ENCODE measurements around the gene TSPOAP1.

The TSPOAP1 gene

GRCh38 chr17:58329810-58330537 lies 1.4 kb upstream of the TSPOAP1 start:
- Histone ChIP-seq H3K27me3 (ENCODE audit: control insufficient read depth in 1 of 2, insufficient read depth in 1 of 2, low read length in 2 of 2) (peaks cover 34 to 48% of the 10 kb centered on the region in 2 experiments), H3K79me1 (replicated peaks; ENCODE audit: low read length, poor library complexity, severe bottlenecking) (no peaks in the 10 kb centered on the region), H3K9ac (ENCODE audit: low read length) (no peak overlapping the region), H3K36me3 (ENCODE audit: control insufficient read depth in 1 of 2, insufficient read depth in 2 of 2, low read depth in 1 of 2, low read length in 2 of 2) (no peaks in the 10 kb centered on the region), H3K4me3 (ENCODE audit: insufficient read depth in 1 of 2, low read depth in 1 of 2, low read length in 2 of 2) (no peak overlapping the region), H2AK5ac (ENCODE audit: low read length, severe bottlenecking) (no peak overlapping the region), H3K4me2 (ENCODE audit: low read length, poor library complexity, severe bottlenecking) (no peak overlapping the region), H3K4ac (ENCODE audit: low read depth in 1 of 2, low read length in 2 of 2) (no peak overlapping the region), H4K91ac (ENCODE audit: low read length) (no peak overlapping the region), H2BK5ac (ENCODE audit: low read depth, low read length, poor library complexity, severe bottlenecking) (no peak overlapping the region), H2BK120ac (ENCODE audit: low read depth, low read length) (no peak overlapping the region), H2BK15ac (ENCODE audit: low read depth, poor library complexity, severe bottlenecking) (no peak overlapping the region), H4K8ac (ENCODE audit: low read length) (no peak overlapping the region), H3K27ac (ENCODE audit: low read length, poor library complexity, severe bottlenecking) (no peak overlapping the region), H2AFZ (ENCODE audit: low read depth, low read length) (no peak overlapping the region), H3K14ac (ENCODE audit: low read length in 2 of 2) (no peak overlapping the region), H3K9me3 (ENCODE audit: control insufficient read depth, low read length) (no peaks in the 10 kb centered on the region), H2BK12ac (ENCODE audit: low read length in 2 of 2) (no peak overlapping the region), H3K4me1 (ENCODE audit: control insufficient read depth, insufficient read depth, low read depth, low read length) (peaks cover 8% of the 10 kb centered on the region), H3K18ac (ENCODE audit: low read depth in 1 of 2, low read length in 2 of 2) (no peak overlapping the region), H3K23ac (ENCODE audit: low read length in 2 of 2) (no peak overlapping the region)
- DNase-seq, result no peak
- WGBS, result 89% methylated on average over 3 of the region's 4 CpGs

- H2BK5ac ChIP-seq (ENCODE audit: low read depth, low read length, poor library complexity, severe bottlenecking), result no peak overlapping the region
- H2BK12ac ChIP-seq (ENCODE audit: low read length in 2 of 2), result no peak overlapping the region
- no peaks in the 10 kb centered on the region for H3K9me3 ChIP-seq (ENCODE audit: control insufficient read depth, low read length)
- no peak overlapping the region for H2AFZ ChIP-seq (ENCODE audit: low read depth, low read length)
- no peak overlapping the region for H2BK15ac ChIP-seq (ENCODE audit: low read depth, poor library complexity, severe bottlenecking)
- no peak overlapping the region for H3K4ac ChIP-seq (ENCODE audit: low read depth in 1 of 2, low read length in 2 of 2)
- 69% methylated on average over 16 of the region's 16 CpGs for WGBS
- no peak overlapping the region for H4K91ac ChIP-seq (ENCODE audit: low read length)
- no peak overlapping the region for H2AK5ac ChIP-seq (ENCODE audit: low read length, severe bottlenecking)
- no peaks in the 10 kb centered on the region for H3K79me1 ChIP-seq (replicated peaks; ENCODE audit: low read length, poor library complexity, severe bottlenecking)
- H3K36me3 ChIP-seq (ENCODE audit: control insufficient read depth in 1 of 2, insufficient read depth in 2 of 2, low read depth in 1 of 2, low read length in 2 of 2), result no peaks in the 10 kb centered on the region
- H3K4me2 ChIP-seq (ENCODE audit: low read length, poor library complexity, severe bottlenecking), result no peak overlapping the region
- DNase-seq, result no peak
- H3K4me1 ChIP-seq (ENCODE audit: control insufficient read depth, insufficient read depth, low read depth, low read length), result peaks cover 12% of the 10 kb centered on the region
- H3K27me3 ChIP-seq (ENCODE audit: control insufficient read depth in 1 of 2, insufficient read depth in 1 of 2, low read length in 2 of 2), result peaks cover 37 to 56% of the 10 kb centered on the region in 2 experiments
- no peak overlapping the region for H3K14ac ChIP-seq (ENCODE audit: low read length in 2 of 2)
- no peak overlapping the region for H2BK120ac ChIP-seq (ENCODE audit: low read depth, low read length)
- H4K8ac ChIP-seq (ENCODE audit: low read length), result no peak overlapping the region
- no peak overlapping the region for H3K23ac ChIP-seq (ENCODE audit: low read length in 2 of 2)
- H3K4me3 ChIP-seq (ENCODE audit: insufficient read depth in 1 of 2, low read depth in 1 of 2, low read length in 2 of 2), result no peak overlapping the region
- no peak overlapping the region for H3K27ac ChIP-seq (ENCODE audit: low read length, poor library complexity, severe bottlenecking)
- no peak overlapping the region for H3K18ac ChIP-seq (ENCODE audit: low read depth in 1 of 2, low read length in 2 of 2)
- no peak overlapping the region for H3K9ac ChIP-seq (ENCODE audit: low read length)
Measured at GRCh38 chr17:58329035-58329809, 627 bp upstream of the TSPOAP1 start.

GRCh38 chr17:58327363-58328194 lies 1.0 kb downstream of the TSPOAP1 start:
- Histone ChIP-seq H2AK5ac (ENCODE audit: low read length, severe bottlenecking) (no peak overlapping the region), H3K36me3 (ENCODE audit: control insufficient read depth in 1 of 2, insufficient read depth in 2 of 2, low read depth in 1 of 2, low read length in 2 of 2) (peaks cover 0 to 4% of the 10 kb centered on the region in 2 experiments), H4K91ac (ENCODE audit: low read length) (no peak overlapping the region), H3K27ac (ENCODE audit: low read length, poor library complexity, severe bottlenecking) (no peak overlapping the region), H3K9me3 (ENCODE audit: control insufficient read depth, low read length) (no peaks in the 10 kb centered on the region), H3K14ac (ENCODE audit: low read length in 2 of 2) (no peak overlapping the region), H3K4me2 (ENCODE audit: low read length, poor library complexity, severe bottlenecking) (no peak overlapping the region), H3K9ac (ENCODE audit: low read length) (no peak overlapping the region), H2BK5ac (ENCODE audit: low read depth, low read length, poor library complexity, severe bottlenecking) (no peak overlapping the region), H3K4me1 (ENCODE audit: control insufficient read depth, insufficient read depth, low read depth, low read length) (peaks cover 20% of the 10 kb centered on the region), H2AFZ (ENCODE audit: low read depth, low read length) (no peak overlapping the region), H3K79me1 (replicated peaks; ENCODE audit: low read length, poor library complexity, severe bottlenecking) (no peaks in the 10 kb centered on the region), H3K23ac (ENCODE audit: low read length in 2 of 2) (no peak overlapping the region), H3K27me3 (ENCODE audit: control insufficient read depth in 1 of 2, insufficient read depth in 1 of 2, low read length in 2 of 2) (peaks cover 53 to 72% of the 10 kb centered on the region in 2 experiments), H4K8ac (ENCODE audit: low read length) (no peak overlapping the region), H2BK15ac (ENCODE audit: low read depth, poor library complexity, severe bottlenecking) (no peak overlapping the region), H3K4me3 (ENCODE audit: insufficient read depth in 1 of 2, low read depth in 1 of 2, low read length in 2 of 2) (no peak overlapping the region), H2BK120ac (ENCODE audit: low read depth, low read length) (no peak overlapping the region), H2BK12ac (ENCODE audit: low read length in 2 of 2) (no peak overlapping the region), H3K18ac (ENCODE audit: low read depth in 1 of 2, low read length in 2 of 2) (no peak overlapping the region), H3K4ac (ENCODE audit: low read depth in 1 of 2, low read length in 2 of 2) (no peak overlapping the region)
- DNase-seq, result no peak
- WGBS, result 80% methylated on average over 19 of the region's 19 CpGs
